Mesenchymal stem cell (in vitro differentiated cells and primary cell): ENCODE results near the gene HOXB1. TPM values are rescaled to one million over a fixed set of nuclear protein-coding genes. Genes with fewer than 3 reads are reported as not detected.
A peak's percentile ranks its signal among the peaks of the same experiment; 100 is the strongest.
"Not testable (repeated sequence)": the region's sequence is repeated elsewhere in the genome, so short reads cannot be mapped to it uniquely, and the experiment has no call there.

Experiments
- DNase-seq: peaks from one replicate; pipeline ENCODE4 v3.0.0-alpha.2; 2013
- H2AFZ ChIP-seq: one replicate; pipeline ENCODE4 v1.6.1; 2013; ENCODE audit warnings: low read depth, mild to moderate bottlenecking, control low read depth, inconsistent platforms, low read length, moderate library complexity
- H2AK5ac ChIP-seq: 2 replicates; pipeline ENCODE4 v1.6.1; 2013; ENCODE audit warnings: low read length, moderate library complexity, mild to moderate bottlenecking, inconsistent platforms; ENCODE audit not compliant: severe bottlenecking
- H2BK120ac ChIP-seq: one replicate; pipeline ENCODE4 v1.6.1; 2013; ENCODE audit warnings: low read depth, mild to moderate bottlenecking, inconsistent platforms, low read length, moderate library complexity
- H2BK12ac ChIP-seq, 2 experiments: one replicate each; pipeline ENCODE4 v1.6.1; 2013; ENCODE audit warnings: inconsistent platforms in 2 of 2, low read length in 2 of 2, mild to moderate bottlenecking in 2 of 2, moderate library complexity in 2 of 2, control low read depth in 1 of 2
- H2BK15ac ChIP-seq: one replicate; pipeline ENCODE4 v1.6.1; 2013; ENCODE audit warnings: mild to moderate bottlenecking, low read depth, inconsistent platforms; ENCODE audit not compliant: poor library complexity, severe bottlenecking
- H2BK5ac ChIP-seq: 2 replicates; pipeline ENCODE4 v1.6.1; 2013; ENCODE audit warnings: low read depth, mild to moderate bottlenecking, low read length, control low read depth, inconsistent platforms; ENCODE audit not compliant: poor library complexity, severe bottlenecking
- H3K14ac ChIP-seq, 2 experiments: one replicate each; pipeline ENCODE4 v1.6.1; 2013; ENCODE audit warnings: inconsistent platforms in 2 of 2, low read length in 2 of 2, control low read depth in 1 of 2, mild to moderate bottlenecking in 1 of 2, moderate library complexity in 1 of 2
- H3K18ac ChIP-seq, 2 experiments: one replicate each; pipeline ENCODE4 v1.6.1; 2013; ENCODE audit warnings: inconsistent platforms in 2 of 2, low read length in 2 of 2, control low read depth in 1 of 2, low read depth in 1 of 2, mild to moderate bottlenecking in 1 of 2
- H3K23ac ChIP-seq, 2 experiments: one replicate each; pipeline ENCODE4 v1.6.1; 2013; ENCODE audit warnings: inconsistent platforms in 2 of 2, low read length in 2 of 2, mild to moderate bottlenecking in 2 of 2, moderate library complexity in 2 of 2, control low read depth in 1 of 2
- H3K27ac ChIP-seq: 2 replicates; pipeline ENCODE4 v1.5.1; 2013; ENCODE audit warnings: mild to moderate bottlenecking, moderate library complexity, low read length, control low read depth, inconsistent platforms; ENCODE audit not compliant: poor library complexity, severe bottlenecking
- H3K27me3 ChIP-seq, 2 experiments: 2 replicates each; pipeline versions ENCODE4 v1.6.1 to v1.7.0; 2013; ENCODE audit warnings: low read length in 2 of 2, mild to moderate bottlenecking in 2 of 2, moderate library complexity in 2 of 2, control low read depth in 1 of 2, inconsistent platforms in 1 of 2; ENCODE audit not compliant: control insufficient read depth in 1 of 2, insufficient read depth in 1 of 2
- H3K36me3 ChIP-seq, 2 experiments: 2 replicates each; pipeline versions ENCODE4 v1.6.1 to v1.7.0; 2013; ENCODE audit warnings: low read length in 2 of 2, control low read depth in 1 of 2, inconsistent platforms in 1 of 2, low read depth in 1 of 2, mild to moderate bottlenecking in 1 of 2; ENCODE audit not compliant: insufficient read depth in 2 of 2, control insufficient read depth in 1 of 2
- H3K4ac ChIP-seq, 2 experiments: one replicate each; pipeline ENCODE4 v1.6.1; 2013; ENCODE audit warnings: inconsistent platforms in 2 of 2, low read length in 2 of 2, mild to moderate bottlenecking in 2 of 2, moderate library complexity in 2 of 2, control low read depth in 1 of 2, low read depth in 1 of 2
- H3K4me1 ChIP-seq: 2 replicates; pipeline ENCODE4 v1.6.1; 2013; ENCODE audit warnings: low read depth, low read length, control low read depth; ENCODE audit not compliant: control insufficient read depth, insufficient read depth
- H3K4me2 ChIP-seq: 2 replicates; pipeline ENCODE4 v1.6.1; 2013; ENCODE audit warnings: low read length, mild to moderate bottlenecking, inconsistent platforms; ENCODE audit not compliant: poor library complexity, severe bottlenecking
- H3K4me3 ChIP-seq, 2 experiments: 2 replicates each; pipeline versions ENCODE4 v1.5.1 to v1.7.0; 2013; ENCODE audit warnings: low read length in 2 of 2, mild to moderate bottlenecking in 2 of 2, control low read depth in 1 of 2, low read depth in 1 of 2; ENCODE audit not compliant: insufficient read depth in 1 of 2
- H3K79me1 ChIP-seq: replicated peaks from 2 replicates; pipeline ENCODE4 v1.6.1; 2013; ENCODE audit warnings: mild to moderate bottlenecking, control low read depth, low read length, inconsistent platforms; ENCODE audit not compliant: poor library complexity, severe bottlenecking
- H3K9ac ChIP-seq: 2 replicates; pipeline ENCODE4 v1.7.0; 2013; ENCODE audit warnings: mild to moderate bottlenecking, low read length, moderate library complexity
- H3K9me3 ChIP-seq: 2 replicates; pipeline ENCODE4 v1.7.0; 2013; ENCODE audit warnings: mild to moderate bottlenecking, low read length; ENCODE audit not compliant: control insufficient read depth
- H4K8ac ChIP-seq: one replicate; pipeline ENCODE4 v1.6.1; 2013; ENCODE audit warnings: inconsistent platforms, mild to moderate bottlenecking, low read length, moderate library complexity
- H4K91ac ChIP-seq: one replicate; pipeline ENCODE4 v1.6.1; 2013; ENCODE audit warnings: mild to moderate bottlenecking, low read length, inconsistent platforms
- WGBS: methylation state at CpG from one replicate; pipeline ENCODE4 v1.1.7; 2013; ENCODE audit warnings: mixed read lengths; 5-methylcytosine and 5-hydroxymethylcytosine counted together
- small RNA-seq: library from polyadenylated mRNA; stranded (forward); fragments of <200 nt; extraction: miRNeasy Mini kit (QIAGEN cat#:217004); gene quantifications from one replicate; pipeline ENCODE3, GENCODE V24; 2013; ENCODE audit warnings: low read depth

The HOXB1 gene

DNA sequence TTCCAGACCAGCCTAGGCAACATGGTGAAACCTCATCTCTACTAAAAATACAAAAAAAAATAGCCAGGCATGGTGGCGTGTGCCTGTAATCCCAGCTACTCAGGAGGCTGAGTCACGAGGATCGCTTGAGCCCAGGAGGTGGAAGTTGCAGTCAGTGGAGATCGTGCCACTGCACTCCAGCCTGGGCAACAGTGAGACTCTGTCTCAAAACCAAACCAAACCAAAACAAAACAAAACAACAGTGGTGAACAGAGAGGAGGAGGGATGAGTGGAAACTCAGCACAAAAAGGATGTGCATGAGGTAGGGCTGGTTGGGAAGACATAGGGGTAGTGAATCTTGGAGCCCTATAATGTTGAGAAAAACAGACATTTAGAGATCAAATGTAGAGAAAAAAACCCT lies 48.5 kb downstream of the HOXB1 start:
- not testable (repeated sequence) for H2AFZ ChIP-seq, H3K9me3 ChIP-seq, H3K79me1 ChIP-seq, H4K8ac ChIP-seq, H3K23ac ChIP-seq, H3K4ac ChIP-seq, H3K4me3 ChIP-seq, H3K14ac ChIP-seq, H3K4me2 ChIP-seq, H3K36me3 ChIP-seq, H3K27me3 ChIP-seq, H4K91ac ChIP-seq
- Histone ChIP-seq H2BK5ac (peak overlapping the region; percentile 100), H3K27ac (peak overlapping the region; percentile 100), H2AK5ac (peak overlapping the region; percentile 99), H2BK15ac (peak overlapping the region; percentile 49), H2BK12ac (peak overlapping the region in 1 of 2 experiments; percentile 67), H3K4me1 (peaks cover 14% of the 10 kb centered on the region), H3K9ac (peak overlapping the region; percentile 76), H3K18ac (peak overlapping the region; percentile 38 to 97), H2BK120ac (peak overlapping the region; percentile 21)
- no CpG with 5 or more reads among the region's 4 CpGs for WGBS
- DNase-seq: peak; percentile 88

- H2AFZ ChIP-seq: no peak overlapping the region
- no peak overlapping the region for H2BK120ac ChIP-seq
- H3K23ac ChIP-seq: no peak overlapping the region
- H4K8ac ChIP-seq: no peak overlapping the region
- no peak overlapping the region for H2BK15ac ChIP-seq
- H2BK12ac ChIP-seq: no peak overlapping the region
- no peak overlapping the region for H3K9ac ChIP-seq
- WGBS: no CpG with 5 or more reads among the region's 2 CpGs
- no peaks in the 10 kb centered on the region for H3K79me1 ChIP-seq
- H4K91ac ChIP-seq: no peak overlapping the region
- DNase-seq: no peak
- no peak overlapping the region for H3K27ac ChIP-seq
- H3K14ac ChIP-seq: no peak overlapping the region
- H2BK5ac ChIP-seq: no peak overlapping the region
- no peaks in the 10 kb centered on the region for H3K9me3 ChIP-seq
- no peaks in the 10 kb centered on the region for H3K36me3 ChIP-seq
- H3K27me3 ChIP-seq: no peaks in the 10 kb centered on the region
- no peak overlapping the region for H2AK5ac ChIP-seq
- no peak overlapping the region for H3K4me2 ChIP-seq
- H3K4me1 ChIP-seq: peaks cover 7% of the 10 kb centered on the region
- H3K4ac ChIP-seq: no peak overlapping the region
- H3K18ac ChIP-seq: no peak overlapping the region
- H3K4me3 ChIP-seq: no peak overlapping the region
Measured at GRCh38 chr17:48479014-48479402, 51.8 kb downstream of the HOXB1 start.

Small RNA genes lying within 50 kb of the gene (small RNA-seq; reads per million reads assigned to genes)
- not detected for gene RF00019
